CD4-positive, alpha-beta T cell treated with Interferon alpha-2 for 1 hour (primary cell): Measurements from ENCODE around the gene PKDREJ.
"Not testable (repeated sequence)": the region's sequence is repeated elsewhere in the genome, so short reads cannot be mapped to it uniquely, and the experiment has no call there.

Experiments
- DNase-seq, 2 donors: peaks; one replicate each; pipeline ENCODE4 v3.0.0-alpha.2; 2020 to 2022

The PKDREJ gene

GRCh38 chr22:46263216-46263590 is at the start of gene PKDREJ:
Gene PKDREJ, minus strand, starts transcription at chr22:46263343. Its CDS starts 21 bp downstream, at chr22:46263322.
- no peak for DNase-seq

DNA sequence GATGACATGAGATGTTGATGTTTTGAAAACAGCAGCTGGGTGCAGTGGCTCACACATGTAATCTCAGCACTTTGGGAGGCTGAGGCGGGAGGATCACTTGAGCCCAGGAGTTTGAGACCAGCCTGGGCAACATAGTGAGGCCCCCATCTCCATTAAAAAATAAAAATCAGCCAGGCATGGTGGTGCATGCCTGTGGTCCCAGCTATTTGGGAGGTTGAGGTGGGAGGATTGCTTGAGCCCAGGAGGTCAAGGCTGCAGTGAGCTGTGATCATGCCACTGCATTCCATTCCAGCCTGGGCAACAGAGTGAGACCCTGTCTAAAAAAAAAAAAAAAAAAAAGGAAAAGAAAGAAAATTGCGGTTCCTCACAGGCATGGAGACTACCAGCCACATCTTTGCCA is 49.7 kb upstream of the PKDREJ start:
- DNase-seq: not testable (repeated sequence)

DNA sequence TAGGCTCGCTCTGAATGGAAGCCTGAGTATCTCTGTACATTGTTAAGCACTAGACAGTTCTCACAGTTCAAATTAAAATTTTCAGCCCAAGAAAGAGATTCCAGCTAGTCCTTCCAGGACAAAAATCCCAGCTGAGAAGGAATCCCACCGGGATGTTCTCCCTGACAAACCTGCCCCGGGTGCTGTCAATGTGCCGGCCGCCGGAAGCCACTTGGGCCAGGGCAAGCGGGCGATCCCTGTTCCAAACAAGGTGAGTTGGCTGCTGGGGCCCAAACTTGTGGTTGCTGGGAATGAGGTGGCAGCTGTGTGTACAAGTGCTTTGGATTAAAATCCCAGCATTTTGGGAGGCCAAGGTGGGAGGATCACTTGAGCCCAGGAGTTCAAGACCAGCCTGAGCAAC is 48.9 kb upstream of the PKDREJ start:
- DNase-seq: no peak

GRCh38 chr22:46309526-46310085 is 46.5 kb upstream of the PKDREJ start:
- DNase-seq: no peak

- DNase-seq: no peak
Measured at GRCh38 chr22:46308283-46308988, 45.3 kb upstream of the PKDREJ start.

GRCh38 chr22:46303347-46303965 is 40.3 kb upstream of the PKDREJ start:
- DNase-seq: no peak

GRCh38 chr22:46300491-46300890 is 37.3 kb upstream of the PKDREJ start:
- DNase-seq: no peak

GRCh38 chr22:46299101-46299500 is 36.0 kb upstream of the PKDREJ start:
- DNase-seq: no peak

DNA sequence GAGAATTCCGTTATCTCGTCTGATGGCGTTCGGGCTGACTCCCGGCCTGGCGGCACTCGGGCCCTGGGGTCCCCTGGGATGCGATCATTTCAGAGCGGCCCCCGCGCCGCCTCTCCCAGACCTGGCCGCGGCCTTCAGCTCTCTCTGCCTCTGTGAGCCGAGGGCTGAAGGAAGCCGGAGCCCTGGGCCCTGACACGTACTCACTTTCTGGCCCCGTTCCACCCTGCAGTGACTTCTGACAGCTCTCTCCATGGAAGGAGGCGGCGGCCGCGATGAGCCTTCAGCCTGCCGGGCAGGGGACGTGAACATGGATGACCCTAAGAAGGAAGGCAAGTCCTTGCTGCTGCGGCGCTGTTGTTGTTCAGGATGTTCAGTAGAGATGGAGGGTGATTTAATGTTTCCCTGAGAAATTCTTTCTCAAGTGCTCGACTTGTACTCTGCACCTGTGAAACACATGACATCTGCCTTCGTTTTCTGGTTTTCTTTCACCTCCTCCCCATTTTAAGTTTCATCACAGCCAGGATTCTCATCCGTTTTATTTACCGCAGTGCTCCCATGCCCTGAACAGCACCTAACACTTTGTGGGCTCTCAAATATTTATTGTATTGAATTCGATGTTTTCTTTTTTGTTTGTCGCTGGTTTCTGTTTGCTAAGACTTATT is 34.1 kb upstream of the PKDREJ start:
- no peak for DNase-seq

GRCh38 chr22:46296257-46297150 is 33.4 kb upstream of the PKDREJ start, which contains the start of gene GTSE1:
Gene GTSE1, plus strand, starts transcription at chr22:46296870. Its CDS starts 531 bp downstream, at chr22:46297401.
- peak; percentile 98 for DNase-seq

DNA sequence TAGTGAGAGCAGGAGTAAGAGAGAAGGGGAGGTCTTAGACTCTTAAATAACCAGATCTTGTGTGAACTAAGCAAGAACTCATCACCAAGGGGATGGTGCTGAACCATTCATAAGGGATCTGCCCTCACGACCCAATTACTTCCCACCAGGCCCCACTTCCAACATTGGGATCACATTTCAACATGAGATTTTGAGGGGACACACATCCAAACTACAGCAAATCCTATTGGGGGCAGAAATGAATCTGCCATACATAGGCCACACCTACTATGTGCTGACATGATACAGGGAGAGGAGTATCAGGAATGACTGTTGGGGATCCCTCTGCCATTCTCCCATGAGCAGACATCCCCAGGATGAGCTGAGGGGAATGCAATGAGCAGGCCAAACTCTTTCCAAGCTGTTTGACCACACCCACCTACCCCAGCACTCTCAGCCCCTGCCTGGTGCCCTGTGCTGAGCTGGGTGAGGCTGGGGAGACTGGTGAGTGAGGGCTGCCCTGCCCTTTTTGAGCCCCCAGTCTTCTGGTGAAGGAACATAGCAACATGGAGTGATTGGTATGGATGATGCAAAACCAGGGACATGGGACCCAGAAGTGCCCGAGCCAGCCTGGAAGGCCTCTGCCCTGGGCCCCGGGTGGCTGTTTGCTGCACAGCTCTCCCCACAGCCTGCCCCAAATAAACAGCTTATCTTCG is 32.3 kb upstream of the PKDREJ start:
- DNase-seq: no peak

- no peak for DNase-seq
Measured at GRCh38 chr22:46294784-46295183, 31.6 kb upstream of the PKDREJ start.

- peak in 1 of 2 donors; percentile 12 for DNase-seq
Measured at GRCh38 chr22:46293577-46294260, 30.6 kb upstream of the PKDREJ start.

DNA sequence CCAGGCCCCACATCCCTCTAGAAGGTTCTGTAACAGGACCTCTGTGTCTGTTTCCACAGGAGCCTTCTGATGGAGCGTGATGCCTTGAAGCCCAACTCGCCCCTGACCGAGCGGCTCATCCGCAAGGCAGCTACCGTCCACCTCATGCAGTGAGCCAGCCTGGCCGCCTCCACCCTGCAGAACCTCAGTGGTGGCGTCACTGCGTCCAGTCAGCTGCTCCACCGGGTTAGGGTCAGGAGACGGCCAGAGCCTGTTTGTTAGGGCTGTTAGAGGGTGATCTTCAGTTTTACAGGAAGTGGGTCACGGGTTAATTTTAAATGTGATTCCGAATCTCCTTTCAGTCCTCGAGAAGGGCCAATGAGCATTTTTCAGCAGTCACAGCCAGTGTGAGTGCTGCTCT is 29.6 kb upstream of the PKDREJ start:
- no peak for DNase-seq

DNA sequence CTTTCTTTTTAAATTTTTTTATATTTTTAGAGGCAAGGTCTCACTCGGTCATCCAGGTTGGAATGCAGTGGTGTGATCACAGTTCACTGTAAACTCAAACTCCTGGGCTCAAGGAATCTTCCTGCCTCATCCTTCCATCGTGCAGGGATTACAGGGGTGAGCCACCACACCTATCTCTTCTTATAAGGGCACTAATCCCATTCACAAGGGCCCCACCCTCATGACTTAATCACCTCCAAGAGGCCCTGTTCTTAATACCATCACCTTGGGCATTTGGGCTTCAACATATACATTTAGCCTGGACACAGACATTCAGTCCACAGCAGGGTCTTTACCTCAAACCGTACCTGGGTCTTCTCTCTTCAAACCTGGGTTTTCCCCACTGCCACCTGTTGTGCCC is 29.0 kb upstream of the PKDREJ start:
- no peak for DNase-seq

DNA sequence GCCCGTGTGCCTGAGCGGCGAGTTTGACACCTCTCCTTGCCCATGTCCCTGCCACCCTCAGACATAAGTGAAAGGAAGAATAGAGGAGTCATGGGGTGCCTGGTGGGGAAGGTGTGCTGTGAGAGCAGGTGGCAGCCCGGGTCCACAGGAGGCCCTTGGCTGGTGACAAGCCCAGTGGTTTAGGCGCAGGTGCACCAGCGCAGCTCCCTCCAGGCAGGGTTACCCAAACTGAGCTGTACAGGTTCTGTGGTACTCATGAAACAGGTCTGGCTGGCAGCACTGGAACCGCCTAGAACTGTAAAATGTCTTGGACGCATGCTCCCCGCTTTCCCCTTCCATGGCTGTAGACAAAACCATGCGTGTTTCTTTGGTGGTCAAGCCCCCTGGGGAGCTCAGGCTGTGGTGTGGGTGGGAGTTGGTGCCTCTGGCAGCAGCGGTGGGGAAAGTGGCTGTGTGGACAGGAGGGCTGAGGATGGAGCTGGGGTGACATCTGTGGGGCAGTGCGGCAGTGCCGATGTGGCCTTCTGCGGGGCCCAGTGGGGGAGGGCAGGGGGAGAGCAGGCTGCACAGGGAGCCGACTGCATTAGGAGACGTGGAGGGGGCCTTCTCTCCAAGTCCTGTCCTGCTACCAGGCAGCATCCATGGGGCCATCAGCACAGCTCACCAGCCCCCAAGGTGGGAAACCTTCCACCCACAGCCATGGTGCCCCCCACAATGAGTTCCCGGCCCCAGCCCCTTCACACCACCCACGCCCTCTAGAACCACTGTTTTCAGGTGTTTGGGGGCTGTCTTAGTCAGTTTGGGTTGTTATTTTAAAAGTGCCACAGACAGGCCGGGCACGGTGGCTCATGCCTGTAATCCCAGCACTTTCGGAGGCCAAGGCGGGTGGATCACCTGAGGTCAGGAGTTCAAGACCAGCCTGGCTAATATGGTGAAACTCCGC is 28.0 kb upstream of the PKDREJ start:
- no peak for DNase-seq

DNA sequence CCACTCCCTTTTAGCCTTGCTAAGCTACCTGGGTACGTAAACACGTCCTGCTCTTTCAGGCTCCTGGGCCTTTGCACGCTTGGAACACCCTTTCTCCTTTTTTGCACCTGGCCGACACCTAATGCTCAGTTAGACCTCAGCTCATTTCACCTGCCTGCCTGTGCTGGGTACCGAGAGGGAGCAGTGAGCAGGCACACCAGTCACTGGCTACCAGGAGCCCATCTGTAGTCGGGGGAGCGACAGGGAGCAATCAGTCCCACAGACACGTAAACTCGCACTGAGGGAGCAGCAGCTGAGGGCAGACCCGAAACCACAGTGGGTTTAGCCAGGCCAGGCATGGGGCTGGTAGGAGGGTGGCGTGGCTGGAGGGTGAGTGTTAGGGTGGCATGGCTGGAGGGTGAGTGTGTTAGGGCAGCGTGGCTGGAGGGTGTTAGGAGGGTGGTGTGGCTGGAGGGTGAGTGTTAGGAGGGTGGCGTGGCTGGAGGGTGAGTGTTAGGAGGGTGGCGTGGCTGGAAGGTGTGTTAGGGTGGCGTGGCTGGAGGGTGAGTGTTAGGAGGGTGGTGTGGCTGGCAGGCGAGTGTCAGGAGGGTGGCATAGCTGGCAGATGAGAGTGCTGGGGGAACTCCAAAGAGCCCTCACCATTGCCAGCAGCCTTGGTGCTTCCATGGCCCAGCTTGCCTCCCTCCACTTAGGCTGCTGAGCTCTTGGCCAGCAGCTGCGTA is 27.1 kb upstream of the PKDREJ start:
- DNase-seq: no peak

DNA sequence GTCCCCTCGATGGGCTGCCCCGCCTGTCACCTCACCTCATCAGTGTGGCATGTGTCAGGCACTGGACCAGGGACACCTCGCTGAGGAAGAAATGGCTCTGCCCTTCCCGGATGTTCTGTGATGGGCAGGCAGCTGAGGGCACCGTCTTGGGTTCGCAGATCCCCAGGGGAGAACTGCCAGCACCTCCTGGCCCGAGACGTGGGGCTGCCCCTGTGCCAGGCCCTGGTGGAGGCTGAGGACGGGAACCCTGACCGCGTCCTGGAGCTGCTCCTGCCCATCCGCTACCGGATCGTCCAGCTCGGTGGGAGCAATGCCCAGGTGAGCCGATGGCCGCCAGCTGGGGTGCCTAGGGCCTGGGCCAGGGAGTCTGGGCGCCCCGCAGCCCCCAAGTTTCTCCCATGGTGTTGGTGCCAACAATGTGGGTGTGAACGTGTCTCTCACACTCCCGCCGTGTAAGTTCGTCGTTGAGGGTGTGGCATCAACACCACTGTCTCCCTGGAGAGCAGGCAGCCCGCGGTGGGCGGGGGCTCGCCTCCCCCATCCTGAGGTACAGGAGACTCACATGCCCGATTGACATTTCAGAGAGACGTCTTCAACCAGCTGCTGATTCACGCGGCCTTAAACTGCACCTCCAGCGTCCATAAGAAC is 26.2 kb upstream of the PKDREJ start:
- peak; percentile 38 to 60 for DNase-seq

DNA sequence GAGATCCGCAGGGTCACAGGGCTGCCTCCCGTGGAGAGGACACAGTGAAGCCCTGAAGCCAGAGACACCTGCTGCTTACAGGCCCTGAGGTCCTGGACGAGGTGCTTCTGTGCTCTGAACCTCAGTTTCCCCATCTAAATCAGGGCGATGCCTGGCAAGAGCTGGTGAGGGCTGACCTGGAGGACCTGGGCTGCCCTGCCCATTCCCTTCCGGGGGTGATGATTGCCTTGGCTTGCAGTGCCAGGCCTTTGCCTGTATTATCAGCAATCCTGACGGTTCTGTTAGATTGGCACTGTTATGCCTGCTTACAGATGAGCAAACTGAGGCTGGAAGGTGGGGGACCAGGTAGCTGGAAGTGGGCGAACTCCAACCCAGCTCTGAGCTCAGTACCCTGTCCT is 25.7 kb upstream of the PKDREJ start:
- no peak for DNase-seq
